Mucosa of descending colon (tissue), 3 donors: ENCODE results near the gene MYLIP. TPM values are rescaled to one million over a fixed set of nuclear protein-coding genes. Genes with fewer than 3 reads are reported as not detected.

Source experiments
- ATAC-seq: fragments of 200-7000 bp; cut with Tn5 transposase; one replicate; pipeline ENCODE4 v1.9.1; 2020; ENCODE audit warnings: mild to moderate bottlenecking, moderate library complexity
- DNase-seq, 3 donors: peaks; one replicate each; pipeline ENCODE4 v3.0.0-alpha.2; 2020
- H3K36me3 ChIP-seq: fragments of 200-600 bp; one replicate; pipeline ENCODE4 v1.8.0; 2021; ENCODE audit warnings: low read depth, mild to moderate bottlenecking
- H3K4me1 ChIP-seq: fragments of 200-600 bp; one replicate; pipeline ENCODE4 v1.8.0; 2021; ENCODE audit warnings: low read depth, mild to moderate bottlenecking
- H3K4me3 ChIP-seq: fragments of 200-600 bp; one replicate; pipeline ENCODE4 v1.8.0; 2021; ENCODE audit warnings: mild to moderate bottlenecking
- H3K9me3 ChIP-seq: fragments of 200-600 bp; one replicate; pipeline ENCODE4 v1.8.0; 2021; ENCODE audit warnings: mild to moderate bottlenecking
- CTCF ChIP-seq: fragments of 200-600 bp; IDR thresholded peaks from one replicate; pipeline ENCODE4 v1.8.0; 2022; ENCODE audit warnings: antibody characterized with exemption, mild to moderate bottlenecking
- intact Hi-C, 2 donors: fragments of 100-400 bp; cut with DNase I in 1 of 2; cut with micrococcal nuclease in 1 of 2; formaldehyde crosslinking; loops; one replicate each; pipeline versions ENCODE4 v1.11.0 to v1.11.1; 2022; cut with DNase I, micrococcal nuclease
- total RNA-seq, 3 donors: library from RNA; stranded (reverse); fragmentation: NEBNext Ultra II Directional in 2 of 3; extraction: Animal tissue kit (Norgen Biotek cat#: 25700) in 2 of 3; gene quantifications; one replicate each; pipeline versions ENCODE4 v1.2.1 to v1.2.4, GENCODE V29; 2021 to 2023
- donor health status: DM: no; HTN: no; CAD: no; lungs with moderate emphysema.
- donor health status: DM: no; HTN: no; CAD: no.
- donor health status: DM: no; HTN: yes; CAD: no.

Gene MYLIP
- total RNA-seq, 3 donors from 2014 or later: 22.7 to 64.4 (median 40.3) TPM

GRCh38 chr6:16139556-16139955, 10.7 kb downstream of the MYLIP start:
- ATAC-seq (no peak), DNase-seq (no peak)
- H3K36me3 ChIP-seq: peaks cover 5% of the 10 kb centered on the region
- intact Hi-C loops: no loop called here
- H3K4me3 ChIP-seq: no peak overlapping the region
- no peak for TF ChIP-seq CTCF
- H3K9me3 ChIP-seq: no peaks in the 10 kb centered on the region
- H3K4me1 ChIP-seq: peaks cover 44% of the 10 kb centered on the region

GRCh38 chr6:16140607-16141006, 11.7 kb downstream of the MYLIP start:
- Histone ChIP-seq H3K36me3 (peaks cover 5% of the 10 kb centered on the region), H3K9me3 (no peaks in the 10 kb centered on the region), H3K4me3 (no peak overlapping the region), H3K4me1 (peaks cover 41% of the 10 kb centered on the region)
- intact Hi-C loops: no loop called here
- TF ChIP-seq CTCF: no peak
- ATAC-seq: no peak
- DNase-seq: no peak

DNA sequence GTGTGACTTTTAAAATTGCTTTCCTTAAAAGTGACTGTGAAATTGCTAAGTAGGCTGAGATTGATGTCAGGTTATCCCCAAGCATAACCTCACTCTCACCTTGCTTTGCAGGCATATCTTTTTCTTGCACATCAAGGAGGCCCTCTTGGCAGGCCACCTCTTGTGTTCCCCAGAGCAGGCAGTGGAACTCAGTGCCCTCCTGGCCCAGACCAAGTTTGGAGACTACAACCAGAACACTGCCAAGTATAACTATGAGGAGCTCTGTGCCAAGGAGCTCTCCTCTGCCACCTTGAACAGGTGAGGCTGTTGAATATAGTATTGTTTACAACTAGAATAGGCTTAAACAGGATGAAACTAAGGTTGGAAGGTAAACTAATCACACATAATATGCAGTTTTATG, 12.6 kb downstream of the MYLIP start:
- H3K4me3 ChIP-seq: no peak overlapping the region
- intact Hi-C loops: no loop called here
- no peak for TF ChIP-seq CTCF
- DNase-seq (no peak), ATAC-seq (no peak)
- H3K9me3 ChIP-seq: no peaks in the 10 kb centered on the region
- H3K36me3 ChIP-seq: peaks cover 5% of the 10 kb centered on the region
- peaks cover 33% of the 10 kb centered on the region for H3K4me1 ChIP-seq

DNA sequence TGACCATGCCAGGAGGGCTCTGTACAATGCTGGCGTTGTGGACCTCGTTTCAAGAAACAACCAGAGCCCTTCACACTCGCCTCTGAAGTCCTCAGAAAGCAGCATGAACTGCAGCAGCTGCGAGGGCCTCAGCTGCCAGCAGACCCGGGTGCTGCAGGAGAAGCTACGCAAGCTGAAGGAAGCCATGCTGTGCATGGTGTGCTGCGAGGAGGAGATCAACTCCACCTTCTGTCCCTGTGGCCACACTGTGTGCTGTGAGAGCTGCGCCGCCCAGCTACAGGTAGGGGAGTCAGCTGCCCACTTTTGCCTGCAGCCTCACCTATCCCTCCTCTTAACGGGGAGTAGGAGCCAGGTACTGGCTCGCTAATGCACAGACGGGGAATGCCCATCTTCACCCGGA, 16.2 kb downstream of the MYLIP start:
- no peaks in the 10 kb centered on the region for H3K9me3 ChIP-seq
- TF ChIP-seq CTCF: no peak
- intact Hi-C loops: no loop called here
- DNase-seq: no peak
- ATAC-seq: no peak
- H3K4me1 ChIP-seq: peaks cover 16% of the 10 kb centered on the region
- H3K4me3 ChIP-seq: no peak overlapping the region
- peaks cover 5% of the 10 kb centered on the region for H3K36me3 ChIP-seq

DNA sequence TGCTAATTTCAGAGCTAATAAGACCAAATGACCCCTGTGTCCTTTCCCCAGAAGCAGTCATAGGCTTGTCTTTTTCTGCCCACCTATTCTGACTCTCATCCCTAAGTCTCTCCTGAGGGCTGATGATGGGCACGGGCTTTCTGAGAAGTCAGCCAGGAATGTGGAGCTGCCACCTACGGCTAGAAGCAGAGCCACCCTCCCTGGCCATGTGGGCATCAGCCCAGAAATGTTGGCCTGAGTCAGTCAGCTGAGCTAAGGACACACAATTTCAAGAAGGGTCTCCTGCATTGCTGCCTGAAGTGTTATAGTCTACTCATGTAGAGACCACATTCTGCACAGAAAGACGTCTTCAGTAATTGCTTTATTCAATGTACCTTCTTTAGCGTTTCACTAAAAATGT, 17.1 kb downstream of the MYLIP start:
- peaks cover 5% of the 10 kb centered on the region for H3K36me3 ChIP-seq
- ATAC-seq: no peak
- H3K9me3 ChIP-seq: no peaks in the 10 kb centered on the region
- DNase-seq: no peak
- intact Hi-C loops: no loop called here
- H3K4me1 ChIP-seq: peaks cover 16% of the 10 kb centered on the region
- no peak for TF ChIP-seq CTCF
- H3K4me3 ChIP-seq: no peak overlapping the region

DNA sequence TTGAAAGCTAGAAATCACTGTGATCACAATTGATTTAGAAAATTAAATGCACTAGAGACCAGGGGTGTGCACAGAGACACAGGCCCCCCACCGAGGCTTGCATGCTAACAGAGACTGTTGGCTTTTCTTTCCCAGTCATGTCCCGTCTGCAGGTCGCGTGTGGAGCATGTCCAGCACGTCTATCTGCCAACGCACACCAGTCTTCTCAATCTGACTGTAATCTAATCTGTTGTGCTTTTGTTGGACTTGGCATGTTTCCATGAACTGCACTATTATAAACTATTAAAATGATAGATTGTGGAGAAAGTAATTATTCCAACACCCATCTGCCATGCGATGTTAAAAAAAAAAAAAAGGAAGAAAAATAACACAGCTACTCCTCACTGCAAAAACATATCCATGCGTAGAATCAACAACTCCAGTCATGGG, 17.7 kb downstream of the MYLIP start:
- DNase-seq (no peak), ATAC-seq (peak; percentile 49)
- H3K36me3 ChIP-seq: peaks cover 5% of the 10 kb centered on the region
- H3K4me1 ChIP-seq: peaks cover 16% of the 10 kb centered on the region
- no peak overlapping the region for H3K4me3 ChIP-seq
- intact Hi-C loops: no loop called here
- TF ChIP-seq CTCF: no peak
- H3K9me3 ChIP-seq: no peaks in the 10 kb centered on the region
